A673 (cell line): ENCODE measurements around the gene SLC19A1.

ENCODE experiments used
- CTCF ChIP-seq: fragments of 300-800, 200-600 bp; sonication (generic); conservative IDR thresholded peaks from 2 replicates; pipeline ENCODE4 v1.5.1; 2017; ENCODE audit warnings: low read depth, mild to moderate bottlenecking, antibody characterized with exemption, low read length, moderate library complexity, mixed read lengths
- EZH2 ChIP-seq: fragments of 200-600 bp; sonication (generic); IDR thresholded peaks from 2 replicates; pipeline ENCODE4 v1.6.1; 2017; ENCODE audit warnings: borderline replicate concordance, low read depth, mild to moderate bottlenecking, mixed read lengths, antibody characterized with exemption, low read length; ENCODE audit not compliant: poor library complexity, severe bottlenecking

GRCh38 chr21:45559216-45560105 is 17.2 kb upstream of the SLC19A1 start:
- TF ChIP-seq CTCF (no peak), EZH2 (no peak)
